Astrocyte of the spinal cord (primary cell): ENCODE data around the gene SSBP3.

Experiments
- DNase-seq: peaks from one replicate; pipeline ENCODE4 v3.0.0; 2011; ENCODE audit warnings: low read depth, low spot score
- H3K4me3 ChIP-seq: 2 replicates; pipeline ENCODE4 v1.5.1; 2011; ENCODE audit warnings: low read depth, mild to moderate bottlenecking, low read length, moderate library complexity
- in situ Hi-C: cut with HindIII; loops from 2 replicates; pipeline ENCODE4 v1.10.0; 2017; ENCODE audit warnings: low sequenced_read_pairs
- TF ChIP-seq, protein P1 (sequence below): IDR thresholded peaks from 2 replicates; pipeline ENCODE4 v1.5.1; 2012; ENCODE audit warnings: low read depth, mild to moderate bottlenecking, low read length, inconsistent platforms

Gene SSBP3

DNA sequence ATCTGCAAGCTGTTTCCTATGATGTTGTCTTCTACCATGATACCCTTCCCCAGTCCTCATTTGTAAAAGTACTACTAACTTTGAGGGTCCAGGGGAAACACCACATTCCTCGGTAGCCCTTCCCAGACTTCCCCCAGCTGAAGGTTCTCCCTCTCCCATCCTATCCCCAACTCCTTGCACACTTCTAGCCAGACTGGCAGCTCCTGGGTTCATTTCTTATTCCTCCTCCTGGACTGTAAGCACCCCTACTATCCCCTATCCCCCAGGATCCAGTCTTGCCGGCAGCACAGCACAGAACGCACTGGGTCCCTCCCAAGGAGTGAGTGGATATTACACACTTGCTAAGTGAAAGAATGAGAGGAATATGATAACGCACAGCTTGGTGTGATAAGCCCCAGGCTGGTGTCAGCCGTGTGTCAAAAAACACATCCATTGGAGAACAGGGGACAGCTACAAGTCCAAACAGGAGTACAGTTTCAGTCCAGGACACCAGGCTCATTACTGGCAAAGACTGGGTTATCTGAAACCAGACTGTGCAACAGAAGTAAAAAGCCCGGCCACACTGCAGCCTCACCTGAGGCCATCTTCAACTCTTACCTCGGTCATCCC, 100.2 kb downstream of the SSBP3 start:
- TF ChIP-seq, protein P1, sequence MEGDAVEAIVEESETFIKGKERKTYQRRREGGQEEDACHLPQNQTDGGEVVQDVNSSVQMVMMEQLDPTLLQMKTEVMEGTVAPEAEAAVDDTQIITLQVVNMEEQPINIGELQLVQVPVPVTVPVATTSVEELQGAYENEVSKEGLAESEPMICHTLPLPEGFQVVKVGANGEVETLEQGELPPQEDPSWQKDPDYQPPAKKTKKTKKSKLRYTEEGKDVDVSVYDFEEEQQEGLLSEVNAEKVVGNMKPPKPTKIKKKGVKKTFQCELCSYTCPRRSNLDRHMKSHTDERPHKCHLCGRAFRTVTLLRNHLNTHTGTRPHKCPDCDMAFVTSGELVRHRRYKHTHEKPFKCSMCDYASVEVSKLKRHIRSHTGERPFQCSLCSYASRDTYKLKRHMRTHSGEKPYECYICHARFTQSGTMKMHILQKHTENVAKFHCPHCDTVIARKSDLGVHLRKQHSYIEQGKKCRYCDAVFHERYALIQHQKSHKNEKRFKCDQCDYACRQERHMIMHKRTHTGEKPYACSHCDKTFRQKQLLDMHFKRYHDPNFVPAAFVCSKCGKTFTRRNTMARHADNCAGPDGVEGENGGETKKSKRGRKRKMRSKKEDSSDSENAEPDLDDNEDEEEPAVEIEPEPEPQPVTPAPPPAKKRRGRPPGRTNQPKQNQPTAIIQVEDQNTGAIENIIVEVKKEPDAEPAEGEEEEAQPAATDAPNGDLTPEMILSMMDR, result no peak
- no peak overlapping the region for H3K4me3 ChIP-seq
- DNase-seq, result no peak
- in situ Hi-C loops, result no loop called here

GRCh38 chr1:54304518-54304917, 101.7 kb downstream of the SSBP3 start:
- TF ChIP-seq, protein P1, result no peak
- in situ Hi-C loops, result no loop called here
- H3K4me3 ChIP-seq, result no peak overlapping the region
- no peak for DNase-seq

DNA sequence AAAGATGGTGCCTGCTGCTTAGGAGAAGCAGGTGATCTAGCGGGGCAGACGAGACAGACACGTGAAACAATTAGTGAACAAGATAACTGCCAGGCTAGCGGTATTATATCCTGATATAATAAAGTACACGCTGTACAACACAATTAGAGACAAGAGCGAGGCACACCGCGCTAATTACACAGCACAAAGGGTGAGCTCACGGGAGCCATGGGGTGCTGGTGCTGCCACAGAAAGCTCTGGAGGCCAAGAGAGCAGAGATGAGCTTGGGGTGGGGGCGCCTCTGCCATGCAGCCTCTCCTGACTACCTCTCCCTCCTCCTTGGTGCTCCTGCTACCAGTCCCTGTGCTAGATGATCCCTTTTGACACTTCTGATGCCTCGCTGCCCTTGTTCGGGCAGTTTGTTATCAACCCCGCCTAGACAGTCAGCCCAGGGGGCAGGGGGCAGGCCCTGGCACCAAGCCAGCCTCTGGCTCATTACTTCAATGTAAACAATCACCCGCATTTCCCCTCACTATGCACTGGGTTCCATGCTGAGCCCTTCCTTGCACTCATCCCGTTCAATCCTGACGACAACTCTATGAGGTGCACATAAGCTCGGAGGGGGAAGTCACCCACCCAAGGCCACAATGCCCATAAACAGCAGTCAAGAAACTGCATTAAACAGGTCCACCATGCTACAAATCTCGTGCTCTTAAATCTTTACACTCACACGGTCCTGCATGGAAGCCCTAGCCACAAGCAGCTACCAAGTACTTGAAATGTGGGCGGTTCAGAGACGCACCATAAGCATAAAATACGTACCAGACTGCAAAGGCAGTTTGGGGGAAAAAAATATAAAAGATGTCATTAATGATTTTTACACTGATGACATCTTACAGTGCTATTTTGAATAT, 103.0 kb downstream of the SSBP3 start:
- no peak for DNase-seq
- TF ChIP-seq, protein P1, result no peak
- in situ Hi-C loops, result no loop called here
- no peak overlapping the region for H3K4me3 ChIP-seq

GRCh38 chr1:54302549-54302948, 103.6 kb downstream of the SSBP3 start:
- in situ Hi-C loops, result no loop called here
- no peak for DNase-seq
- H3K4me3 ChIP-seq, result no peak overlapping the region
- TF ChIP-seq, protein P1, result no peak

DNA sequence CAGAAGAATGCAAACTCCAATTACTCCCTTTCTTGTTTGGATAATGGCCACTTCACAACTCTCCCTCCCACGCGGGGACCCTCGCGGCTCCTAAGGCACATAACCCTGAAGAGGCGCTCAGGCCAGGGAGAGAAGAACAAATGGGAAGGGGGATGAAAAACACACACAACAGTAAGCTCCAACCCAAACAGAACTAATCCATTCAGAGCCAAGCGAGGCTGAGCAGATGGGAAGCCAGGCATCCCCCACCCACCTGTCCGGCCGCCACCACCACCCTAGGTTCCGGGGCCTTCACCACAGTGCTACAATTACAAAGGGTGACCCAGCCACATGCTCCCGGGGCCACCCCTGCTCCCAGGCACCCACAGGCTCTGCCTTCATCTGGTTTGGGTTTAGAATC, 104.7 kb downstream of the SSBP3 start:
- in situ Hi-C loops, result no loop called here
- TF ChIP-seq, protein P1, result no peak
- no peak for DNase-seq
- no peak overlapping the region for H3K4me3 ChIP-seq

GRCh38 chr1:54300401-54300800, 105.8 kb downstream of the SSBP3 start:
- no peak overlapping the region for H3K4me3 ChIP-seq
- TF ChIP-seq, protein P1, result no peak
- in situ Hi-C loops, result no loop called here
- DNase-seq, result no peak
